Vagina (tissue), 2 donors: ENCODE results near the gene C15orf39.

ENCODE experiments used
- CTCF ChIP-seq, 3 experiments: fragments of 450-650 bp in 2 of 3; fragments of 200-600 bp in 1 of 3; sonication (generic) in 1 of 3; IDR thresholded peaks; one replicate each; pipeline ENCODE4 v1.5.1; 2017 to 2019; ENCODE audit warnings: antibody characterized with exemption in 3 of 3, mild to moderate bottlenecking in 2 of 3, moderate library complexity in 2 of 3
- POLR2AphosphoS5 ChIP-seq, 2 donors: sonication (generic); formaldehyde crosslinking; IDR thresholded peaks; one replicate each; pipeline ENCODE4 v1.9.0; 2017; ENCODE audit warnings: antibody characterized with exemption in 2 of 2, mild to moderate bottlenecking in 2 of 2, low read depth in 1 of 2; ENCODE audit not compliant: insufficient read depth in 1 of 2

DNA sequence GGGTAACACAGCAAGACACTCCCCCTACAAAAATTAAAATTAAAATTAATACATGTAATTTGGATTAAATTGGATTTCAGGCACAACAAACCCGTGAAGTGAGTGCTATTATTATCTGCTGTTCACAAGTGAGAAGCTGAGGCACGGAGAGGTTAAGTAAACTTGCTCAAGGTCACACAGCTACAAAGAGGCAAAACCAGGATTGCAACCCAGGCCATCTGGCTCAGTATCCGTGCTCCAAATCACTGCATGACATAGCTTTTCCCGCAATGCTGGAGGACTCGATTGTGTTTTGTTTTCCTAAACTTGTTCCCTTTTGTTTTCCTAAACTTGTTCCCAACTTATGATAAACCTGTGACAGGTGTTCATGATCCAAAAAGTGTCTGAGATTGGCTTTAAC is 19.9 kb upstream of the C15orf39 start:
- TF ChIP-seq CTCF (IDR thresholded peaks at IDR 0.05) (no peak), POLR2AphosphoS5 (IDR thresholded peaks at IDR 0.05; ENCODE audit: insufficient read depth in 1 of 2, low read depth in 1 of 2) (no peak)
